ENCODE measurements around the gene ABHD1.

GRCh38 chr2:27080140-27080469 is 43.5 kb upstream of the ABHD1 start:
- TF ChIP-seq CTCF (IDR thresholded peaks at IDR 0.05; ENCODE audit: insufficient read depth, low read length): no peak
- no peak for TF ChIP-seq GABPA (IDR thresholded peaks at IDR 0.05; ENCODE audit: low read depth)
